Endodermal cell (in vitro differentiated cells): ENCODE results near the gene SETD1B. TPM values are rescaled to one million over a fixed set of nuclear protein-coding genes. Genes with fewer than 3 reads are reported as not detected.

Experiments
- DNase-seq: peaks from one replicate; pipeline ENCODE4 v3.0.0-alpha.2; 2017
- H3K27ac ChIP-seq: 2 replicates; pipeline ENCODE4 v1.5.1; 2013; ENCODE audit warnings: mild to moderate bottlenecking, low read depth, low read length, moderate library complexity
- H3K27me3 ChIP-seq: 2 replicates; pipeline ENCODE4 v1.6.1; 2013; ENCODE audit warnings: mild to moderate bottlenecking, low read length, moderate library complexity; ENCODE audit not compliant: insufficient read depth, control insufficient read depth, poor library complexity, severe bottlenecking
- H3K36me3 ChIP-seq: 2 replicates; pipeline ENCODE4 v1.7.0; 2013; ENCODE audit warnings: mild to moderate bottlenecking, low read length, moderate library complexity; ENCODE audit not compliant: control insufficient read depth, insufficient read depth
- H3K4me1 ChIP-seq: one replicate; pipeline ENCODE4 v1.7.0; 2013; ENCODE audit warnings: low read length; ENCODE audit not compliant: control insufficient read depth, insufficient read depth
- H3K4me3 ChIP-seq: 2 replicates; pipeline ENCODE4 v1.5.1; 2013; ENCODE audit warnings: mild to moderate bottlenecking, low read length, moderate library complexity
- H3K9ac ChIP-seq: 2 replicates; pipeline ENCODE4 v1.6.1; 2013; ENCODE audit warnings: mild to moderate bottlenecking, low read length, moderate library complexity; ENCODE audit not compliant: poor library complexity, severe bottlenecking; ENCODE audit errors: extremely low read depth
- H3K9me3 ChIP-seq: 2 replicates; pipeline ENCODE4 v1.6.1; 2013; ENCODE audit warnings: mild to moderate bottlenecking, low read length, moderate library complexity; ENCODE audit not compliant: control insufficient read depth
- H3K27ac Mint-ChIP-seq: 2 replicates; pipeline ENCODE4 v1.8.0; 2020; ENCODE audit warnings: mixed read lengths
- H3K27me3 Mint-ChIP-seq: 2 replicates; pipeline ENCODE4 v1.8.0; 2021; ENCODE audit warnings: mild to moderate bottlenecking, mixed read lengths; ENCODE audit not compliant: insufficient read depth
- H3K36me3 Mint-ChIP-seq: 2 replicates; pipeline ENCODE4 v1.8.0; 2020; ENCODE audit warnings: low read depth, mixed read lengths
- H3K4me1 Mint-ChIP-seq: 2 replicates; pipeline ENCODE4 v1.8.0; 2020; ENCODE audit warnings: mixed read lengths
- H3K4me3 Mint-ChIP-seq: 2 replicates; pipeline ENCODE4 v1.8.0; 2020; ENCODE audit warnings: mild to moderate bottlenecking, moderate library complexity, mixed read lengths
- H3K9me3 Mint-ChIP-seq: 2 replicates; pipeline ENCODE4 v1.8.0; 2020; ENCODE audit warnings: mild to moderate bottlenecking, mixed read lengths
- WGBS, 2 experiments: methylation state at CpG; one replicate each; pipeline versions ENCODE4 v1.1.5 to v1.1.7; 2013; ENCODE audit warnings: missing lambda C conversion rate in 2 of 2, mixed read lengths in 1 of 2; ENCODE audit not compliant: insufficient coverage in 1 of 2, insufficient read length in 1 of 2; 5-methylcytosine and 5-hydroxymethylcytosine counted together
- total RNA-seq, 2 donors: library from RNA; stranded (reverse); fragmentation: NEBNext Ultra II Directional in 1 of 2; extraction: Animal tissue kit (Norgen Biotek cat#: 25700) in 1 of 2; gene quantifications; 2 replicates in 1 of 2; 3 replicates in 1 of 2; pipeline ENCODE4 v1.2.1, GENCODE V29; 2021
- TF ChIP-seq, protein P1 (sequence below): fragments of 200-600 bp; sonication (generic); conservative IDR thresholded peaks from 2 replicates; pipeline ENCODE4 v1.5.0; 2021; ENCODE audit warnings: antibody characterized with exemption, mild to moderate bottlenecking

SETD1B gene
- total RNA-seq, 2 donors from 2014 or later: 30.7 to 32.6 TPM

DNA sequence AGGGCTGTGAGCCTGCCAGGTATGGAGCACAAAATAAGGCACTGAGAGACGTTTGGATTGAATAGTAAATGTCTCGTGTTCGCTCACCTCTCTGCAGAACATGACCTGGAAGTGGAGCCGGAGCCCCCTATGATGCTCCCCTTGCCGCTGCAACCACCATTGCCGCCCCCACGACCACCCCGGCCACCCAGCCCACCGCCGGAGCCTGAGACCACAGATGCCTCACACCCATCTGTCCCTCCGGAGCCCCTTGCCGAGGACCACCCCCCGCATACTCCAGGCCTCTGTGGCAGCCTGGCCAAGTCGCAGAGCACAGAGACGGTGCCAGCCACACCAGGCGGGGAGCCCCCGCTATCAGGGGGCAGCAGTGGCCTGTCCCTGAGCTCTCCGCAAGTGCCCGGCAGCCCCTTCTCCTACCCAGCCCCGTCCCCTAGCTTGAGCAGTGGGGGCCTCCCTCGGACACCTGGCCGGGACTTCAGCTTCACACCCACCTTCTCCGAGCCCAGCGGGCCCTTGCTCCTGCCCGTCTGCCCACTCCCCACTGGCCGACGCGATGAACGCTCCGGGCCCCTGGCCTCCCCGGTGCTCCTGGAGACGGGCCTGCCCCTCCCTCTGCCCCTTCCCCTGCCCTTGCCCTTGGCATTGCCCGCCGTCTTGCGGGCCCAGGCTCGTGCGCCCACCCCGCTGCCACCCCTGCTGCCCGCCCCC is 18.7 kb downstream of the SETD1B start:
- H3K9me3 Mint-ChIP-seq: no peaks in the 10 kb centered on the region
- no peaks in the 10 kb centered on the region for H3K9me3 ChIP-seq
- WGBS, 2 experiments: 94 to 95% methylated on average over 9 to 39 of the region's 39 CpGs
- H3K36me3 Mint-ChIP-seq: peaks cover 70% of the 10 kb centered on the region
- no peak overlapping the region for H3K27ac ChIP-seq
- H3K4me1 ChIP-seq: no peaks in the 10 kb centered on the region
- DNase-seq: no peak
- no peaks in the 10 kb centered on the region for H3K4me1 Mint-ChIP-seq
- no peak overlapping the region for H3K4me3 ChIP-seq
- H3K4me3 Mint-ChIP-seq: no peak overlapping the region
- no peaks in the 10 kb centered on the region for H3K27me3 Mint-ChIP-seq
- peaks cover 80% of the 10 kb centered on the region for H3K36me3 ChIP-seq
- no peak overlapping the region for H3K9ac ChIP-seq
- no peak overlapping the region for H3K27ac Mint-ChIP-seq
- TF ChIP-seq, protein P1, sequence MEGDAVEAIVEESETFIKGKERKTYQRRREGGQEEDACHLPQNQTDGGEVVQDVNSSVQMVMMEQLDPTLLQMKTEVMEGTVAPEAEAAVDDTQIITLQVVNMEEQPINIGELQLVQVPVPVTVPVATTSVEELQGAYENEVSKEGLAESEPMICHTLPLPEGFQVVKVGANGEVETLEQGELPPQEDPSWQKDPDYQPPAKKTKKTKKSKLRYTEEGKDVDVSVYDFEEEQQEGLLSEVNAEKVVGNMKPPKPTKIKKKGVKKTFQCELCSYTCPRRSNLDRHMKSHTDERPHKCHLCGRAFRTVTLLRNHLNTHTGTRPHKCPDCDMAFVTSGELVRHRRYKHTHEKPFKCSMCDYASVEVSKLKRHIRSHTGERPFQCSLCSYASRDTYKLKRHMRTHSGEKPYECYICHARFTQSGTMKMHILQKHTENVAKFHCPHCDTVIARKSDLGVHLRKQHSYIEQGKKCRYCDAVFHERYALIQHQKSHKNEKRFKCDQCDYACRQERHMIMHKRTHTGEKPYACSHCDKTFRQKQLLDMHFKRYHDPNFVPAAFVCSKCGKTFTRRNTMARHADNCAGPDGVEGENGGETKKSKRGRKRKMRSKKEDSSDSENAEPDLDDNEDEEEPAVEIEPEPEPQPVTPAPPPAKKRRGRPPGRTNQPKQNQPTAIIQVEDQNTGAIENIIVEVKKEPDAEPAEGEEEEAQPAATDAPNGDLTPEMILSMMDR: no peak
- H3K27me3 ChIP-seq: no peaks in the 10 kb centered on the region

DNA sequence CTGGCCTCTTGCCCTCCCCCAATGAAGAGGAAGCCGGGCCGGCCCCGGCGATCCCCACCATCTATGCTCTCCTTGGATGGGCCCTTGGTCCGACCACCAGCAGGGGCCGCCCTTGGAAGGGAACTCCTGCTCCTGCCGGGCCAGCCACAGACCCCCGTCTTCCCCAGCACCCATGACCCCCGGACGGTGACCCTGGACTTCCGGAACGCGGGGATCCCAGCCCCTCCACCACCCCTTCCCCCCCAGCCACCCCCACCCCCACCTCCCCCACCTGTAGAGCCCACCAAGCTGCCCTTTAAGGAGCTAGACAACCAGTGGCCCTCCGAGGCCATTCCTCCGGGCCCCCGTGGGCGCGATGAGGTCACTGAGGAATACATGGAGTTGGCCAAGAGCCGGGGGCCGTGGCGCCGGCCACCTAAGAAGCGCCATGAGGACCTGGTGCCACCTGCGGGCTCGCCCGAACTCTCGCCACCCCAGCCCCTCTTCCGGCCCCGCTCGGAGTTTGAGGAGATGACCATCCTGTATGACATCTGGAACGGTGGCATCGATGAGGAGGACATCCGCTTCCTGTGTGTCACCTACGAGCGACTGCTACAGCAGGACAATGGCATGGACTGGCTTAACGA is 19.4 kb downstream of the SETD1B start:
- Mint-ChIP-seq H3K27me3 (no peaks in the 10 kb centered on the region), H3K27ac (no peak overlapping the region), H3K9me3 (no peaks in the 10 kb centered on the region), H3K4me1 (no peaks in the 10 kb centered on the region), H3K4me3 (no peak overlapping the region), H3K36me3 (peaks cover 67% of the 10 kb centered on the region)
- peaks cover 80% of the 10 kb centered on the region for H3K36me3 ChIP-seq
- H3K9me3 ChIP-seq: no peaks in the 10 kb centered on the region
- H3K27ac ChIP-seq: no peak overlapping the region
- no peaks in the 10 kb centered on the region for H3K4me1 ChIP-seq
- no peak overlapping the region for H3K4me3 ChIP-seq
- peak; percentile 74 for DNase-seq
- H3K9ac ChIP-seq: no peak overlapping the region
- TF ChIP-seq, protein P1: peak; percentile 55
- 91% methylated on average over 16 to 30 of the region's 36 CpGs for WGBS, 2 experiments
- no peaks in the 10 kb centered on the region for H3K27me3 ChIP-seq

DNA sequence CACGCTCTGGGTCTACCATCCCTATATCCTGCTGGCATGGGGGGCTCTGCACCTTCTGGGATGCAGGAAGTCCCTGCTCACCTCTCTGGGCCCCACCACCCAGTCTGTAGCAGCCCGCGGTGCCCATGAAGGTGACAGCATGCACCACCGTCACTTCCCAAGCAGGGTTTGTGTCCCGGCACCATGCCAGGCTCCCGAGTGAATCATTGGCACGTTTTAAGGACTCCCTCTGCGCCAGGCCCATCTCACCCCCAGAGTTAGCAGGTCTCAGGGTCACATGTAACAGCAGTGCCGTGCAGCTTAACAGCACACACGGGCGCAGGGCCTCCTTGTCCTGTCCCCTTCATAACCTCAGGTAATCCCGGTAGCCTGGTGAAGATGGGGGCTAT is 19.9 kb downstream of the SETD1B start:
- Histone ChIP-seq H3K36me3 (peaks cover 85% of the 10 kb centered on the region), H3K4me3 (no peak overlapping the region), H3K27me3 (no peaks in the 10 kb centered on the region), H3K27ac (no peak overlapping the region), H3K9ac (no peak overlapping the region), H3K4me1 (no peaks in the 10 kb centered on the region), H3K9me3 (no peaks in the 10 kb centered on the region)
- Mint-ChIP-seq H3K27ac (no peak overlapping the region), H3K36me3 (peaks cover 71% of the 10 kb centered on the region), H3K27me3 (peaks cover 1% of the 10 kb centered on the region), H3K4me3 (no peak overlapping the region), H3K4me1 (no peaks in the 10 kb centered on the region), H3K9me3 (no peaks in the 10 kb centered on the region)
- TF ChIP-seq, protein P1: no peak
- 86 to 87% methylated on average over 7 to 12 of the region's 12 CpGs for WGBS, 2 experiments
- DNase-seq: no peak
